ENCODE measurements around the gene CEMIP.

GRCh38 chr15:80880086-80880485 is 100.9 kb downstream of the CEMIP start:
- no peak for TF ChIP-seq CTCF (conservative IDR thresholded peaks at IDR 0.05; ENCODE audit: low read depth in 2 of 2)
- no peak for TF ChIP-seq EZH2 (IDR thresholded peaks at IDR 0.05; ENCODE audit: low read depth, unreplicated experiment)
- no peak for TF ChIP-seq POLR2AphosphoS5 (IDR thresholded peaks at IDR 0.05; ENCODE audit: low read depth)
- TF ChIP-seq ZNF114 (CRISPR knock-in tag; IDR thresholded peaks at IDR 0.05): no peak
